HG02884 (cell line): ENCODE measurements around the gene COL6A2.
"Not testable (repeated sequence)": the region's sequence is repeated elsewhere in the genome, so short reads cannot be mapped to it uniquely, and the experiment has no call there.

Experiments used
- ATAC-seq: cut with Tn5 transposase; IDR thresholded peaks from one replicate; pipeline ENCODE4 v1.9.1; 2021; ENCODE audit warnings: mild to moderate bottlenecking, moderate library complexity; ENCODE audit not compliant: unreplicated experiment

COL6A2 gene

GRCh38 chr21:46097336-46098293, at the start of gene COL6A2:
Gene COL6A2, plus strand, starts transcription at chr21:46098112.
- ATAC-seq = no peak

- ATAC-seq = no peak
Measured at GRCh38 chr21:46048926-46049889, 48.7 kb upstream of the COL6A2 start.

GRCh38 chr21:46049890-46050667, 47.8 kb upstream of the COL6A2 start:
- ATAC-seq = no peak

- ATAC-seq = no peak
Measured at GRCh38 chr21:46050668-46051378, 47.1 kb upstream of the COL6A2 start.

- ATAC-seq = no peak
Measured at GRCh38 chr21:46051379-46051770, 46.5 kb upstream of the COL6A2 start.

- ATAC-seq = no peak
Measured at GRCh38 chr21:46051821-46052675, 45.9 kb upstream of the COL6A2 start.

GRCh38 chr21:46052703-46053651, 44.9 kb upstream of the COL6A2 start:
- no peak for ATAC-seq

- ATAC-seq = no peak
Measured at GRCh38 chr21:46054031-46054430, 43.9 kb upstream of the COL6A2 start.

GRCh38 chr21:46054451-46054881, 43.4 kb upstream of the COL6A2 start:
- no peak for ATAC-seq

- no peak for ATAC-seq
Measured at GRCh38 chr21:46055863-46056281, 42.0 kb upstream of the COL6A2 start.

GRCh38 chr21:46056450-46056903, 41.4 kb upstream of the COL6A2 start:
- ATAC-seq = no peak

- no peak for ATAC-seq
Measured at GRCh38 chr21:46057111-46057709, 40.7 kb upstream of the COL6A2 start.

- ATAC-seq = no peak
Measured at GRCh38 chr21:46057710-46058241, 40.1 kb upstream of the COL6A2 start.

- ATAC-seq = no peak
Measured at GRCh38 chr21:46058431-46059145, 39.3 kb upstream of the COL6A2 start.

- no peak for ATAC-seq
Measured at GRCh38 chr21:46059195-46059594, 38.7 kb upstream of the COL6A2 start.

- ATAC-seq = not testable (repeated sequence)
Measured at GRCh38 chr21:46059711-46060455, 38.0 kb upstream of the COL6A2 start.
